SIG-M5 (cell line): ENCODE results near the gene EHD4.

ENCODE experiments used
- DNase-seq: peaks from one replicate; lab custom pipeline; 2025; lab: John Stamatoyannopoulos, UW

EHD4 gene

GRCh38 chr15:41881086-41881485, 91.3 kb downstream of the EHD4 start:
- no peak for DNase-seq

GRCh38 chr15:41880156-41880877, 92.0 kb downstream of the EHD4 start:
- DNase-seq, result no peak

GRCh38 chr15:41879321-41879845, 93.0 kb downstream of the EHD4 start:
- DNase-seq, result no peak

- no peak for DNase-seq
These were observed 94.0 kb downstream of the EHD4 start for GRCh38 chr15:41878355-41878699.

- no peak for DNase-seq
These were observed 94.6 kb downstream of the EHD4 start for GRCh38 chr15:41877631-41878354.

GRCh38 chr15:41876689-41877088, 95.7 kb downstream of the EHD4 start:
- DNase-seq, result no peak

- no peak for DNase-seq
These were observed 96.3 kb downstream of the EHD4 start for GRCh38 chr15:41876007-41876406.

GRCh38 chr15:41874736-41875135, 97.6 kb downstream of the EHD4 start:
- no peak for DNase-seq

GRCh38 chr15:41873711-41874110, 98.6 kb downstream of the EHD4 start:
- no peak for DNase-seq

GRCh38 chr15:41872166-41872747, 100.1 kb downstream of the EHD4 start:
- DNase-seq, result no peak

- DNase-seq, result no peak
These were observed 101.0 kb downstream of the EHD4 start for GRCh38 chr15:41871175-41871905.

- DNase-seq, result no peak
These were observed 101.7 kb downstream of the EHD4 start for GRCh38 chr15:41870689-41871081.

- no peak for DNase-seq
These were observed 102.3 kb downstream of the EHD4 start for GRCh38 chr15:41869770-41870688.

- DNase-seq, result no peak
These were observed 104.0 kb downstream of the EHD4 start for GRCh38 chr15:41868321-41868720.

GRCh38 chr15:41866872-41867579, 105.3 kb downstream of the EHD4 start:
- DNase-seq, result no peak

- no peak for DNase-seq
These were observed 106.1 kb downstream of the EHD4 start for GRCh38 chr15:41866263-41866703.

- no peak for DNase-seq
These were observed 106.8 kb downstream of the EHD4 start for GRCh38 chr15:41865490-41866055.

- DNase-seq, result no peak
These were observed 109.7 kb downstream of the EHD4 start for GRCh38 chr15:41862515-41863116.

GRCh38 chr15:41861736-41862356, 110.5 kb downstream of the EHD4 start:
- no peak for DNase-seq
